HG02973 (cell line): ENCODE results near the gene TRPV6.

Experiments used
- ATAC-seq: cut with Tn5 transposase; IDR thresholded peaks from one replicate; pipeline ENCODE4 v1.9.1; 2021; ENCODE audit warnings: moderate library complexity; ENCODE audit not compliant: unreplicated experiment

Gene TRPV6

GRCh38 chr7:142885311-142886230, at the start of gene TRPV6:
TSS of gene TRPV6 (minus strand) at chr7:142885745.
- ATAC-seq, result no peak

- no peak for ATAC-seq
These were observed 48.5 kb upstream of the TRPV6 start for GRCh38 chr7:142934056-142934455.

GRCh38 chr7:142933624-142934023, 48.1 kb upstream of the TRPV6 start, which contains the start of gene TRPV5:
TSS of gene TRPV5 (minus strand) at chr7:142933746. CDS start at chr7:142933459, 287 bp downstream.
- no peak for ATAC-seq

- no peak for ATAC-seq
These were observed 47.5 kb upstream of the TRPV6 start for GRCh38 chr7:142933092-142933475.

GRCh38 chr7:142932386-142933091, 47.0 kb upstream of the TRPV6 start:
- no peak for ATAC-seq

GRCh38 chr7:142930126-142930730, 44.7 kb upstream of the TRPV6 start:
- ATAC-seq, result no peak

GRCh38 chr7:142927949-142928348, 42.4 kb upstream of the TRPV6 start:
- no peak for ATAC-seq

GRCh38 chr7:142927085-142927745, 41.7 kb upstream of the TRPV6 start:
- no peak for ATAC-seq

- no peak for ATAC-seq
These were observed 39.9 kb upstream of the TRPV6 start for GRCh38 chr7:142925413-142925812.

GRCh38 chr7:142923391-142923790, 37.8 kb upstream of the TRPV6 start:
- ATAC-seq, result no peak

- ATAC-seq, result no peak
These were observed 34.1 kb upstream of the TRPV6 start for GRCh38 chr7:142919656-142920055.

GRCh38 chr7:142918901-142919300, 33.4 kb upstream of the TRPV6 start:
- no peak for ATAC-seq

GRCh38 chr7:142917447-142917846, 31.9 kb upstream of the TRPV6 start:
- ATAC-seq, result no peak

GRCh38 chr7:142916508-142916907, 31.0 kb upstream of the TRPV6 start:
- no peak for ATAC-seq

GRCh38 chr7:142915315-142915714, 29.8 kb upstream of the TRPV6 start:
- no peak for ATAC-seq

- no peak for ATAC-seq
These were observed 28.6 kb upstream of the TRPV6 start for GRCh38 chr7:142914121-142914520.

GRCh38 chr7:142913566-142913965, 28.0 kb upstream of the TRPV6 start:
- no peak for ATAC-seq

GRCh38 chr7:142913051-142913450, 27.5 kb upstream of the TRPV6 start:
- ATAC-seq, result no peak

- no peak for ATAC-seq
These were observed 24.9 kb upstream of the TRPV6 start for GRCh38 chr7:142910481-142910880.

GRCh38 chr7:142910031-142910433, 24.5 kb upstream of the TRPV6 start:
- ATAC-seq, result no peak
